ENCODE measurements around the gene ZRANB1. TPM values are rescaled to one million over a fixed set of nuclear protein-coding genes. Genes with fewer than 3 reads are reported as not detected.

The ZRANB1 gene
- total RNA-seq, 1 donor from 2014 or later, result 28.9 TPM

GRCh38 chr10:124943301-124944092, 1.6 kb downstream of the ZRANB1 start:
- no peaks in the 10 kb centered on the region for H3K27me3 Mint-ChIP-seq (ENCODE audit: unreplicated experiment)
- H3K36me3 Mint-ChIP-seq (ENCODE audit: unreplicated experiment), result no peaks in the 10 kb centered on the region
- H3K4me3 Mint-ChIP-seq (ENCODE audit: unreplicated experiment), result no peak overlapping the region
- peaks cover 1% of the 10 kb centered on the region for H3K9me3 Mint-ChIP-seq (ENCODE audit: unreplicated experiment)
- no peak overlapping the region for H3K27ac Mint-ChIP-seq (ENCODE audit: unreplicated experiment)
- no peak for TF ChIP-seq CTCF (IDR thresholded peaks at IDR 0.05; ENCODE audit: partially characterized antibody, unreplicated experiment)
- peaks cover 19% of the 10 kb centered on the region for H3K4me1 Mint-ChIP-seq (ENCODE audit: low read depth, unreplicated experiment)
- DNase-seq, result no peak

GRCh38 chr10:124944982-124945381, 3.1 kb downstream of the ZRANB1 start:
- Mint-ChIP-seq H3K36me3 (ENCODE audit: unreplicated experiment) (no peaks in the 10 kb centered on the region), H3K4me3 (ENCODE audit: unreplicated experiment) (no peak overlapping the region), H3K27me3 (ENCODE audit: unreplicated experiment) (no peaks in the 10 kb centered on the region), H3K4me1 (ENCODE audit: low read depth, unreplicated experiment) (peaks cover 19% of the 10 kb centered on the region), H3K27ac (ENCODE audit: unreplicated experiment) (no peak overlapping the region), H3K9me3 (ENCODE audit: unreplicated experiment) (peaks cover 1% of the 10 kb centered on the region)
- DNase-seq, result no peak
- no peak for TF ChIP-seq CTCF (IDR thresholded peaks at IDR 0.05; ENCODE audit: partially characterized antibody, unreplicated experiment)

- no peak for TF ChIP-seq CTCF (IDR thresholded peaks at IDR 0.05; ENCODE audit: partially characterized antibody, unreplicated experiment)
- Mint-ChIP-seq H3K4me3 (ENCODE audit: unreplicated experiment) (no peak overlapping the region), H3K4me1 (ENCODE audit: low read depth, unreplicated experiment) (peaks cover 19% of the 10 kb centered on the region), H3K36me3 (ENCODE audit: unreplicated experiment) (no peaks in the 10 kb centered on the region), H3K9me3 (ENCODE audit: unreplicated experiment) (peaks cover 1% of the 10 kb centered on the region), H3K27ac (ENCODE audit: unreplicated experiment) (peak overlapping the region; percentile 44), H3K27me3 (ENCODE audit: unreplicated experiment) (no peaks in the 10 kb centered on the region)
- DNase-seq, result no peak
Observed at GRCh38 chr10:124946945-124947344, 5.0 kb downstream of the ZRANB1 start.

GRCh38 chr10:124949543-124949942, 7.6 kb downstream of the ZRANB1 start:
- Mint-ChIP-seq H3K36me3 (ENCODE audit: unreplicated experiment) (no peaks in the 10 kb centered on the region), H3K4me1 (ENCODE audit: low read depth, unreplicated experiment) (peaks cover 6% of the 10 kb centered on the region), H3K4me3 (ENCODE audit: unreplicated experiment) (no peak overlapping the region), H3K27ac (ENCODE audit: unreplicated experiment) (no peak overlapping the region), H3K9me3 (ENCODE audit: unreplicated experiment) (peaks cover 1% of the 10 kb centered on the region), H3K27me3 (ENCODE audit: unreplicated experiment) (no peaks in the 10 kb centered on the region)
- DNase-seq, result no peak
- TF ChIP-seq CTCF (IDR thresholded peaks at IDR 0.05; ENCODE audit: partially characterized antibody, unreplicated experiment), result no peak

- no peak for DNase-seq
- no peak for TF ChIP-seq CTCF (IDR thresholded peaks at IDR 0.05; ENCODE audit: partially characterized antibody, unreplicated experiment)
- no peak overlapping the region for H3K27ac Mint-ChIP-seq (ENCODE audit: unreplicated experiment)
Observed at GRCh38 chr10:124952123-124952522, 10.2 kb downstream of the ZRANB1 start.

More at GRCh38 chr10:124952123-124952522, 10.2 kb downstream of the ZRANB1 start:
- Mint-ChIP-seq H3K4me3 (ENCODE audit: unreplicated experiment) (no peak overlapping the region), H3K27me3 (ENCODE audit: unreplicated experiment) (no peaks in the 10 kb centered on the region), H3K4me1 (ENCODE audit: low read depth, unreplicated experiment) (peaks cover 2% of the 10 kb centered on the region), H3K36me3 (ENCODE audit: unreplicated experiment) (no peaks in the 10 kb centered on the region), H3K9me3 (ENCODE audit: unreplicated experiment) (no peaks in the 10 kb centered on the region)
